Gastrocnemius medialis (tissue), 4 donors: ENCODE data around the gene CHRNE. TPM values are rescaled to one million over a fixed set of nuclear protein-coding genes. Genes with fewer than 3 reads are reported as not detected.

Source experiments
- ATAC-seq, 2 donors: fragments of 150-250 bp; one replicate each; pipeline ENCODE4 v1.9.1; 2016
- DNase-seq, 2 donors: peaks; one replicate each; pipeline ENCODE4 v3.0.0-alpha.2; 2019
- H3K27ac ChIP-seq, 4 donors: fragments of 200-600 bp; sonication (generic); 1 replicate in 1 of 4; 2 replicates in 3 of 4; pipeline ENCODE4 v1.5.1; 2016 to 2018; ENCODE audit warnings: mild to moderate bottlenecking in 2 of 4, moderate library complexity in 1 of 4
- H3K27me3 ChIP-seq, 3 donors: fragments of 200-600 bp; sonication (generic) in 2 of 3; 1 replicate in 1 of 3; 2 replicates in 2 of 3; pipeline versions ENCODE4 v1.5.1 to v1.6.0; 2016 to 2019; ENCODE audit warnings: mild to moderate bottlenecking in 1 of 3, moderate library complexity in 1 of 3
- H3K36me3 ChIP-seq, 2 donors: fragments of 200-600 bp; sonication (generic) in 1 of 2; one replicate each; pipeline ENCODE4 v1.5.1; 2017 to 2018
- H3K4me1 ChIP-seq, 2 donors: fragments of 200-600 bp; sonication (generic) in 1 of 2; one replicate each; pipeline ENCODE4 v1.5.1; 2016 to 2017; ENCODE audit warnings: mild to moderate bottlenecking in 2 of 2
- H3K4me3 ChIP-seq, 4 donors: fragments of 200-600 bp; sonication (generic) in 3 of 4; 1 replicate in 1 of 4; 2 replicates in 3 of 4; pipeline ENCODE4 v1.5.1; 2016 to 2019; ENCODE audit warnings: mild to moderate bottlenecking in 2 of 4
- H3K9me3 ChIP-seq, 3 donors: fragments of 200-600 bp; sonication (generic) in 2 of 3; 1 replicate in 1 of 3; 2 replicates in 2 of 3; pipeline ENCODE4 v1.5.1; 2016 to 2019
- POLR2A ChIP-seq, 2 donors: fragments of 450-650 bp; IDR thresholded peaks; one replicate each; pipeline ENCODE4 v1.6.1; 2017; ENCODE audit warnings: antibody characterized with exemption in 2 of 2, mild to moderate bottlenecking in 2 of 2, moderate library complexity in 2 of 2
- in situ Hi-C, 4 donors: fragments of 200-750 bp; cut with MboI; loops; one replicate each; pipeline versions ENCODE4 v1.15.0 to v1.8.0; 2017; ENCODE audit warnings: low sequenced_read_pairs in 4 of 4
- intact Hi-C: fragments of 100-400 bp; cut with DNase I; formaldehyde crosslinking; loops from one replicate; pipeline ENCODE4 v1.15.1; 2023; ENCODE audit warnings: low total_unique reads
- total RNA-seq, 4 donors: library from RNA; depleted of rRNA; stranded (reverse); fragments of >200 nt; gene quantifications; one replicate each; pipeline versions ENCODE4 v1.1.0 to v1.2.3, GENCODE V29; 2016
- TF ChIP-seq, protein P1 (sequence below), 5 experiments: fragments of 450-650 bp in 3 of 5; fragments of 200-600 bp in 2 of 5; sonication (generic) in 2 of 5; IDR thresholded peaks in 4 of 5; conservative IDR thresholded peaks in 1 of 5; 1 replicate in 4 of 5; 2 replicates in 1 of 5; pipeline ENCODE4 v1.5.1; 2016 to 2019; ENCODE audit warnings: antibody characterized with exemption in 5 of 5, mild to moderate bottlenecking in 3 of 5, moderate library complexity in 3 of 5

CHRNE gene
- total RNA-seq, 4 donors from 2014 or later, result 0.33 to 1.9 (median 0.52) TPM; not detected in 1

GRCh38 chr17:4852567-4853207 lies 50.2 kb downstream of the CHRNE start:
- no peak for ATAC-seq

GRCh38 chr17:4851084-4851483 lies 51.8 kb downstream of the CHRNE start:
- H3K4me1 ChIP-seq, result peaks cover 0 to 9% of the 10 kb centered on the region in 2 donors
- H3K36me3 ChIP-seq, result no peaks in the 10 kb centered on the region
- DNase-seq, result no peak
- in situ Hi-C loops (no loop called here), intact Hi-C loops (no loop called here)
- TF ChIP-seq, protein P1, sequence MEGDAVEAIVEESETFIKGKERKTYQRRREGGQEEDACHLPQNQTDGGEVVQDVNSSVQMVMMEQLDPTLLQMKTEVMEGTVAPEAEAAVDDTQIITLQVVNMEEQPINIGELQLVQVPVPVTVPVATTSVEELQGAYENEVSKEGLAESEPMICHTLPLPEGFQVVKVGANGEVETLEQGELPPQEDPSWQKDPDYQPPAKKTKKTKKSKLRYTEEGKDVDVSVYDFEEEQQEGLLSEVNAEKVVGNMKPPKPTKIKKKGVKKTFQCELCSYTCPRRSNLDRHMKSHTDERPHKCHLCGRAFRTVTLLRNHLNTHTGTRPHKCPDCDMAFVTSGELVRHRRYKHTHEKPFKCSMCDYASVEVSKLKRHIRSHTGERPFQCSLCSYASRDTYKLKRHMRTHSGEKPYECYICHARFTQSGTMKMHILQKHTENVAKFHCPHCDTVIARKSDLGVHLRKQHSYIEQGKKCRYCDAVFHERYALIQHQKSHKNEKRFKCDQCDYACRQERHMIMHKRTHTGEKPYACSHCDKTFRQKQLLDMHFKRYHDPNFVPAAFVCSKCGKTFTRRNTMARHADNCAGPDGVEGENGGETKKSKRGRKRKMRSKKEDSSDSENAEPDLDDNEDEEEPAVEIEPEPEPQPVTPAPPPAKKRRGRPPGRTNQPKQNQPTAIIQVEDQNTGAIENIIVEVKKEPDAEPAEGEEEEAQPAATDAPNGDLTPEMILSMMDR (IDR thresholded peaks at IDR 0.05 in 4 of 5, conservative IDR thresholded peaks at IDR 0.05 in 1 of 5), result no peak
- TF ChIP-seq POLR2A (IDR thresholded peaks at IDR 0.05), result no peak
- no peak for ATAC-seq
- no peaks in the 10 kb centered on the region for H3K27me3 ChIP-seq
- H3K9me3 ChIP-seq, result no peaks in the 10 kb centered on the region
- H3K27ac ChIP-seq, result no peak overlapping the region
- no peak overlapping the region for H3K4me3 ChIP-seq

More at GRCh38 chr17:4852567-4853207, 50.2 kb downstream of the CHRNE start:
- Histone ChIP-seq H3K27me3 (no peaks in the 10 kb centered on the region), H3K27ac (no peak overlapping the region), H3K4me1 (peaks cover 3 to 21% of the 10 kb centered on the region in 2 donors), H3K4me3 (no peak overlapping the region), H3K9me3 (no peaks in the 10 kb centered on the region), H3K36me3 (no peaks in the 10 kb centered on the region)
- in situ Hi-C loops (no loop called here), intact Hi-C loops (no loop called here)
- TF ChIP-seq, protein P1 (IDR thresholded peaks at IDR 0.05 in 4 of 5, conservative IDR thresholded peaks at IDR 0.05 in 1 of 5), result no peak
- no peak for TF ChIP-seq POLR2A (IDR thresholded peaks at IDR 0.05)
- no peak for DNase-seq

- intact Hi-C loops (no loop called here), in situ Hi-C loops (no loop called here)
- ATAC-seq, result no peak
- TF ChIP-seq POLR2A (IDR thresholded peaks at IDR 0.05), result no peak
- TF ChIP-seq, protein P1 (IDR thresholded peaks at IDR 0.05 in 4 of 5, conservative IDR thresholded peaks at IDR 0.05 in 1 of 5), result no peak
- H3K9me3 ChIP-seq, result no peaks in the 10 kb centered on the region
- peaks cover 0 to 9% of the 10 kb centered on the region in 2 donors for H3K4me1 ChIP-seq
- H3K27ac ChIP-seq, result no peak overlapping the region
- H3K36me3 ChIP-seq, result no peaks in the 10 kb centered on the region
- H3K27me3 ChIP-seq, result no peaks in the 10 kb centered on the region
- DNase-seq, result no peak
- no peak overlapping the region for H3K4me3 ChIP-seq
Observed at GRCh38 chr17:4850246-4850645, 52.7 kb downstream of the CHRNE start.

DNA sequence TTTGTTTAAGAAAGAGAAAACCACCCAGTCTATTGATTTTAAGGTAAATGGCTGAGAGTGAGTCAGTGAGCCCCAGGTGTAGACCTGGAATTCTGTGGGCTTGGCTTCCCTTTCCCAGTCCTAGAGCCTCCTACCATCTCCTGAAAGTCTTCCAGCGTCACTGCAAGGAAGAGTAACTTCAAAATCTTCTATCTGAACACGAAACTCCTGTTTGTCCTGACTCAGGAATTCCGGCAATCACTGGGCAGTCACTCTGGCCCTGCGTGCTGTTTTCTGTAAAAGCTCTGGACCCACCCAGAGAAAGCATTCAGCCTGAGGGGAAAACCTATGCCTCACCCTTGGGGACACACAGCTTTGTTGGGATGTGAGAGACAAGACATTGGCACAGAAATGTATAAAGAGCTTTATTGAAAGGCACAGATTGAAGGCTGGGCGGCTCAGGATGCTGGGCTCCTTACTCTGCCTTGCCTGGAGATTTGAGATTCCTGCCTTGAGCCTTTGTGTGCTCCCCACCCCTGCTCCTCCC lies 53.8 kb downstream of the CHRNE start:
- ATAC-seq (no peak), DNase-seq (no peak)
- Histone ChIP-seq H3K4me1 (peaks cover 0 to 9% of the 10 kb centered on the region in 2 donors), H3K27me3 (no peaks in the 10 kb centered on the region), H3K36me3 (no peaks in the 10 kb centered on the region), H3K9me3 (no peaks in the 10 kb centered on the region), H3K27ac (peak overlapping the region in 3 of 4 donors; percentile 23 to 25 (median 25)), H3K4me3 (no peak overlapping the region)
- in situ Hi-C loops (no loop called here), intact Hi-C loops (no loop called here)
- TF ChIP-seq, protein P1 (IDR thresholded peaks at IDR 0.05 in 4 of 5, conservative IDR thresholded peaks at IDR 0.05 in 1 of 5), result no peak
- no peak for TF ChIP-seq POLR2A (IDR thresholded peaks at IDR 0.05)

Other genes with a start within 250 kb of the CHRNE start
- gene PELP1, start 199.0 kb downstream of the CHRNE start, total RNA-seq, result 10 to 100 TPM; 31.5 to 46.8 (median 35.6) TPM
- 10 to 100 TPM in 1 of 4 donors, 1 to 10 TPM in 3; 5.5 to 11.8 (median 7.8) TPM for gene ARRB2, start 192.5 kb downstream of the CHRNE start, total RNA-seq
- 10 to 100 TPM; 29.4 to 58.5 (median 44.8) TPM for gene MED11, start 171.7 kb downstream of the CHRNE start, total RNA-seq
- gene ZMYND15, start 163.3 kb downstream of the CHRNE start, total RNA-seq, result not detected
- 1 to 10 TPM; 1.2 to 2.1 (median 1.4) TPM for gene CXCL16, start 163.2 kb downstream of the CHRNE start, total RNA-seq
- under 1 TPM in 1 of 4 donors, not detected in 3; 0.64 TPM for gene TM4SF5, start 131.2 kb downstream of the CHRNE start, total RNA-seq
- 1 to 10 TPM in 3 of 4 donors, not detected in 1; 1.4 to 7.2 (median 3.8) TPM for gene VMO1, start 116.7 kb downstream of the CHRNE start, total RNA-seq
- gene GLTPD2, start 114.1 kb downstream of the CHRNE start, total RNA-seq, result under 1 TPM in 1 of 4 donors, not detected in 3; 0.53 TPM
- gene PSMB6, start 106.9 kb downstream of the CHRNE start, total RNA-seq, result 100 to 1,000 TPM; 365 to 662 (median 479) TPM
- gene PLD2, start 95.9 kb downstream of the CHRNE start, total RNA-seq, result 1 to 10 TPM; 2.8 to 5.8 (median 4.2) TPM
- gene MINK1, start 69.8 kb downstream of the CHRNE start, total RNA-seq, result 10 to 100 TPM; 11.7 to 20.2 (median 15.3) TPM
- gene C17orf107, start 3.6 kb downstream of the CHRNE start, total RNA-seq, result under 1 TPM in 2 of 4 donors, not detected in 2; 0.10 to 0.33 TPM
- gene GP1BA, start 29.2 kb upstream of the CHRNE start, total RNA-seq, result not detected
- gene SLC25A11, start 36.9 kb upstream of the CHRNE start, total RNA-seq, result 100 to 1,000 TPM in 2 of 4 donors, 10 to 100 TPM in 2; 52.6 to 106 (median 81.7) TPM
- gene RNF167, start 37.2 kb upstream of the CHRNE start, total RNA-seq, result 10 to 100 TPM; 51.2 to 99.5 (median 75.2) TPM
- gene PFN1, start 45.4 kb upstream of the CHRNE start, total RNA-seq, result 100 to 1,000 TPM; 304 to 750 (median 599) TPM
- 1,000 to 10,000 TPM; 1,434 to 5,473 (median 3,204) TPM for gene ENO3, start 48.0 kb upstream of the CHRNE start, total RNA-seq
- gene SPAG7, start 64.7 kb upstream of the CHRNE start, total RNA-seq, result 100 to 1,000 TPM in 1 of 4 donors, 10 to 100 TPM in 3; 78.6 to 114 (median 91.0) TPM
- 10 to 100 TPM; 19.1 to 46.4 (median 36.4) TPM for gene CAMTA2, start 84.6 kb upstream of the CHRNE start, total RNA-seq
- 1 to 10 TPM; 1.9 to 5.7 (median 4.3) TPM for gene INCA1, start 94.4 kb upstream of the CHRNE start, total RNA-seq
- 100 to 1,000 TPM; 327 to 543 (median 393) TPM for gene KIF1C, start 94.9 kb upstream of the CHRNE start, total RNA-seq
- not detected for gene SLC52A1, start 132.3 kb upstream of the CHRNE start, total RNA-seq
- gene ZFP3, start 175.4 kb upstream of the CHRNE start, total RNA-seq, result 10 to 100 TPM in 1 of 4 donors, 1 to 10 TPM in 3; 6.1 to 11.4 (median 7.6) TPM
- gene ZNF232, start 208.8 kb upstream of the CHRNE start, total RNA-seq, result 10 to 100 TPM in 1 of 4 donors, 1 to 10 TPM in 3; 5.8 to 13.5 (median 7.7) TPM
- gene USP6, start 212.9 kb upstream of the CHRNE start, total RNA-seq, result under 1 TPM; 0.26 to 0.97 (median 0.63) TPM